Erythroblast (primary cell): ENCODE measurements around the gene GPR153.

Experiments used
- GATA1 ChIP-seq: IDR thresholded peaks from 2 replicates; pipeline ENCODE4 v1.6.1; 2011; ENCODE audit warnings: low read depth, mild to moderate bottlenecking, control low read depth, low read length, moderate library complexity
- POLR2A ChIP-seq: IDR thresholded peaks from 2 replicates; pipeline ENCODE4 v1.6.1; 2011; ENCODE audit warnings: mild to moderate bottlenecking, low read length

DNA sequence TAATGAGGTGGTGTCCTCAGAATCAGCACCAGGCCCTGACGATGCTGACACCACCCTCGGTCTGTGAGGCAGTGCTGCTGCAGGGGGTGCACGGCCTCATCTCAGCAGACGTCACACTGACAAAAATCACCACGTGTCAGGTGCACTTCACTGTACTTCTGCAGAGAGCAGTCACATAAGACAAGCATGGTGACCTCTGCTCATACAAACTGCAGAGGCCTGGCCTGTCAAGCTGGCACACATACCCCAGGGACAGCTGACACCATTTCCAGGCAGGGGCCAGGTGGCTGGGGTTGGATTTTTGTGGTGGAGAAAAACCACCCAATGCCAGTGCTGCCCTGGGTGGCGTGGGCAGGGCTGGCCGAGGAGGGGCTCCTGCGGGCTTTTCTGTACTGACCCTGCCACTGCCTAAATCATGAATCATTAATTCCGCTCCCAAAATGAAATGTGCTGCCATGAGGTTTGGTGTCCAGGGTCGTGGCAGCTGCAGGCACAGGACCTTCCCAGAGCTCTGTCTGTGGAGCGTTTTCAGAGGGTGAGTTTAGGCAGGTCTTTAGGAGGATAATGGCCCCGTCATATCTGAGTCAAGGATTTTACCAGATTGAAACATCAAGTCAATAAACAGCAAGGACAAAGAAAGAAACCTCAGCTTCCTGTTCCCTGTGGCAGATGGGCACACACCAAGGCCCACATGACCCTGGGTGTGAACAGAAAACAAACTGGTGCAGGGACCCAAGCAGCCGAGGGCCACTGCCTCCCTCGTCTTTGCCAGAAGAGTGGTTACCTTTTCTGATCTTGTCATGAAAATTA is 33.4 kb upstream of the GPR153 start:
- TF ChIP-seq POLR2A (no peak), GATA1 (no peak)
